GM18907 (cell line): ENCODE data around the gene SLC47A1.
"Not testable (repeated sequence)": the region's sequence is repeated elsewhere in the genome, so short reads cannot be mapped to it uniquely, and the experiment has no call there.

ENCODE experiments used
- ATAC-seq: cut with Tn5 transposase; IDR thresholded peaks from one replicate; pipeline ENCODE4 v1.9.1; 2021; ENCODE audit warnings: mild to moderate bottlenecking, moderate library complexity; ENCODE audit not compliant: unreplicated experiment

SLC47A1 gene

GRCh38 chr17:19553036-19553435 lies 19.4 kb downstream of the SLC47A1 start:
- ATAC-seq, result no peak

- no peak for ATAC-seq
Observed at GRCh38 chr17:19554393-19554792, 20.7 kb downstream of the SLC47A1 start.

- no peak for ATAC-seq
Observed at GRCh38 chr17:19555746-19556145, 22.1 kb downstream of the SLC47A1 start.

- no peak for ATAC-seq
Observed at GRCh38 chr17:19558946-19559345, 25.3 kb downstream of the SLC47A1 start.

- no peak for ATAC-seq
Observed at GRCh38 chr17:19561697-19562318, 28.2 kb downstream of the SLC47A1 start.

GRCh38 chr17:19565817-19566575 lies 32.3 kb downstream of the SLC47A1 start:
- ATAC-seq, result no peak

- no peak for ATAC-seq
Observed at GRCh38 chr17:19567216-19568015, 33.8 kb downstream of the SLC47A1 start.

GRCh38 chr17:19568016-19568350 lies 34.3 kb downstream of the SLC47A1 start:
- no peak for ATAC-seq

- ATAC-seq, result no peak
Observed at GRCh38 chr17:19569785-19570543, 36.3 kb downstream of the SLC47A1 start.

- ATAC-seq, result no peak
Observed at GRCh38 chr17:19570544-19571062, 36.9 kb downstream of the SLC47A1 start.

GRCh38 chr17:19573075-19573474 lies 39.4 kb downstream of the SLC47A1 start:
- no peak for ATAC-seq

- no peak for ATAC-seq
Observed at GRCh38 chr17:19574956-19575355, 41.3 kb downstream of the SLC47A1 start.

- ATAC-seq, result no peak
Observed at GRCh38 chr17:19578545-19578944, 44.9 kb downstream of the SLC47A1 start.

GRCh38 chr17:19579192-19579761 lies 45.6 kb downstream of the SLC47A1 start:
- no peak for ATAC-seq

GRCh38 chr17:19579867-19580565 lies 46.4 kb downstream of the SLC47A1 start:
- ATAC-seq, result no peak

GRCh38 chr17:19580566-19580920 lies 46.9 kb downstream of the SLC47A1 start:
- ATAC-seq, result not testable (repeated sequence)

- ATAC-seq, result not testable (repeated sequence)
Observed at GRCh38 chr17:19582152-19582551, 48.5 kb downstream of the SLC47A1 start.

- no peak for ATAC-seq
Observed at GRCh38 chr17:19583871-19584270, 50.2 kb downstream of the SLC47A1 start.

GRCh38 chr17:19590451-19590850 lies 56.8 kb downstream of the SLC47A1 start:
- no peak for ATAC-seq
